ENCODE results near the gene SNRNP27.
"Not testable (repeated sequence)": the region's sequence is repeated elsewhere in the genome, so short reads cannot be mapped to it uniquely, and the experiment has no call there.

Gene SNRNP27

GRCh38 chr2:69948032-69948962 lies 54.5 kb downstream of the SNRNP27 start:
- no peak overlapping the region for H3K27ac ChIP-seq (ENCODE audit: low read depth, low read length)
- H3K9ac ChIP-seq (ENCODE audit: low read depth, low read length): no peak overlapping the region
- no peaks in the 10 kb centered on the region for H3K27me3 ChIP-seq (ENCODE audit: insufficient read depth, low read length)
- no peaks in the 10 kb centered on the region for H3K36me3 ChIP-seq (ENCODE audit: insufficient read depth, low read length)
- 70% methylated on average over 35 of the region's 35 CpGs for WGBS
- H3K9me3 ChIP-seq (ENCODE audit: insufficient read depth, low read depth, low read length): no peaks in the 10 kb centered on the region
- H3K4me3 ChIP-seq (ENCODE audit: low read length): no peak overlapping the region
- 0 out of 2 replicates have a peak, but pooled peaks cover 5% of the 10 kb centered on the region for H3K4me1 ChIP-seq (ENCODE audit: insufficient read depth, low read length)

- no peak overlapping the region for H3K4me3 ChIP-seq (ENCODE audit: low read length)
- no peaks in the 10 kb centered on the region for H3K27me3 ChIP-seq (ENCODE audit: insufficient read depth, low read length)
- H3K9me3 ChIP-seq (ENCODE audit: insufficient read depth, low read depth, low read length): no peaks in the 10 kb centered on the region
- H3K9ac ChIP-seq (ENCODE audit: low read depth, low read length): no peak overlapping the region
- no peak overlapping the region for H3K27ac ChIP-seq (ENCODE audit: low read depth, low read length)
- 89% methylated on average over 21 of the region's 21 CpGs for WGBS
- H3K36me3 ChIP-seq (ENCODE audit: insufficient read depth, low read length): no peaks in the 10 kb centered on the region
- 0 out of 2 replicates have a peak, but pooled peaks cover 5% of the 10 kb centered on the region for H3K4me1 ChIP-seq (ENCODE audit: insufficient read depth, low read length)
Observed at GRCh38 chr2:69948963-69949645, 55.3 kb downstream of the SNRNP27 start.

GRCh38 chr2:69950241-69950640 lies 56.5 kb downstream of the SNRNP27 start:
- no peak overlapping the region for H3K9ac ChIP-seq (ENCODE audit: low read depth, low read length)
- no peak overlapping the region for H3K4me3 ChIP-seq (ENCODE audit: low read length)
- no peaks in the 10 kb centered on the region for H3K36me3 ChIP-seq (ENCODE audit: insufficient read depth, low read length)
- 97% methylated on average over 3 of the region's 5 CpGs for WGBS
- no peaks in the 10 kb centered on the region for H3K27me3 ChIP-seq (ENCODE audit: insufficient read depth, low read length)
- 0 out of 2 replicates have a peak, but pooled peaks cover 5% of the 10 kb centered on the region for H3K4me1 ChIP-seq (ENCODE audit: insufficient read depth, low read length)
- no peaks in the 10 kb centered on the region for H3K9me3 ChIP-seq (ENCODE audit: insufficient read depth, low read depth, low read length)
- H3K27ac ChIP-seq (ENCODE audit: low read depth, low read length): no peak overlapping the region

- not testable (repeated sequence) for H3K27ac ChIP-seq (ENCODE audit: low read depth, low read length); H3K27me3 ChIP-seq (ENCODE audit: insufficient read depth, low read length); H3K9me3 ChIP-seq (ENCODE audit: insufficient read depth, low read depth, low read length); H3K9ac ChIP-seq (ENCODE audit: low read depth, low read length); H3K4me3 ChIP-seq (ENCODE audit: low read length); H3K4me1 ChIP-seq (ENCODE audit: insufficient read depth, low read length); H3K36me3 ChIP-seq (ENCODE audit: insufficient read depth, low read length)
- 97% methylated on average over 3 of the region's 3 CpGs for WGBS
Observed at GRCh38 chr2:69950671-69951070, 56.9 kb downstream of the SNRNP27 start.

GRCh38 chr2:69952336-69953115 lies 58.8 kb downstream of the SNRNP27 start:
- 92% methylated on average over 6 of the region's 6 CpGs for WGBS
- no peaks in the 10 kb centered on the region for H3K27me3 ChIP-seq (ENCODE audit: insufficient read depth, low read length)
- H3K9ac ChIP-seq (ENCODE audit: low read depth, low read length): no peak overlapping the region
- H3K9me3 ChIP-seq (ENCODE audit: insufficient read depth, low read depth, low read length): no peaks in the 10 kb centered on the region
- H3K4me3 ChIP-seq (ENCODE audit: low read length): no peak overlapping the region
- no peaks in the 10 kb centered on the region for H3K36me3 ChIP-seq (ENCODE audit: insufficient read depth, low read length)
- no peaks in the 10 kb centered on the region for H3K4me1 ChIP-seq (ENCODE audit: insufficient read depth, low read length)
- H3K27ac ChIP-seq (ENCODE audit: low read depth, low read length): no peak overlapping the region

GRCh38 chr2:69954084-69954483 lies 60.3 kb downstream of the SNRNP27 start:
- no peak overlapping the region for H3K4me3 ChIP-seq (ENCODE audit: low read length)
- H3K9me3 ChIP-seq (ENCODE audit: insufficient read depth, low read depth, low read length): no peaks in the 10 kb centered on the region
- no peaks in the 10 kb centered on the region for H3K4me1 ChIP-seq (ENCODE audit: insufficient read depth, low read length)
- no peaks in the 10 kb centered on the region for H3K27me3 ChIP-seq (ENCODE audit: insufficient read depth, low read length)
- WGBS: 100% methylated on average over 1 of the region's 1 CpG
- H3K36me3 ChIP-seq (ENCODE audit: insufficient read depth, low read length): no peaks in the 10 kb centered on the region
- H3K27ac ChIP-seq (ENCODE audit: low read depth, low read length): no peak overlapping the region
- H3K9ac ChIP-seq (ENCODE audit: low read depth, low read length): no peak overlapping the region

Data from HUES64 (cell line).